NCI-H187 (cell line): ENCODE measurements around the gene MYOG.

Source experiments
- DNase-seq, 2 experiments: peaks; one replicate each; lab custom pipeline; 2025; lab: John Stamatoyannopoulos, UW

MYOG gene

DNA sequence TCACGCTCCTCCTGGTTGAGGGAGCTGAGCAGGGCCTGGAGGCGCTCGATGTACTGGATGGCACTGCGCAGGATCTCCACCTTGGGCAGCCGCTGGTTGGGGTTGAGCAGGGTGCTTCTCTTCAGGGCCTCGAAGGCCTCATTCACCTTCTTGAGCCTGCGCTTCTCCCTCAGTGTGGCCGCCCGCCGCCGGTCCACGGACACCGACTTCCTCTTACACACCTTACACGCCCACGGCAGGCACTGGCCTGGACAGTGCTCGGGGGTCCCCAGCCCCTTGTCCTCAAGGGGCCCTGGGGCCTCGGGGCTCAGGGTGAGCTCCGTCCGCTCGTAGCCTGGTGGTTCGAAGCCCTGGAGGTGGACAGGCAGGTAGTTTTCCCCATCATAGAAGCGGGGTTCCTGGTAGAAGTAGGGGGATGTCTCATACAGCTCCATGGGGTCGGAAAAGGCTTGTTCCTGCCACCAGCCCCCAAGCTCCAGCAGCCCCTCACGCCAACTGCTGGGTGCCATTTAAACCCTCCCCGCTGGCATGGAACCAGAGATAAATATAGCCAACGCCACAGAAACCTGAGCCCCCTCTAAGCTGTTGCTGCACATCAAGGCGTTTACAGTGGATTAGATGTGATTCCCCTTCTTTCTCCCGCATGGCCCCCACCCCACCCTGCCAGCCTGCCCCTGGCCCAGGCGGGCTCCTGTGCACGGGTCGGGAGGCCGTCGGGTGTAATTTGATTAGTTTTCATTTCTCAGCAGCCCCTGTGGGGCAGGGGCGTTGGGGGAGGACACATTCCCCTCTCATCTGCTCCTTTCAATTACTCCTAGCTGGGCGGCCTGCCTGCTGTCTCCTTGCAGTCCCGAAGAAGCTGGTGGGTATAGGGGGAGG, at the start of gene MYOG:
Gene MYOG (minus strand): TSS at position 485 of the 879 bp plus-strand sequence. CDS start 51 bp downstream, at position 434.
- DNase-seq, result no peak

GRCh38 chr1:203133970-203134725, 48.3 kb upstream of the MYOG start:
- DNase-seq, result no peak

DNA sequence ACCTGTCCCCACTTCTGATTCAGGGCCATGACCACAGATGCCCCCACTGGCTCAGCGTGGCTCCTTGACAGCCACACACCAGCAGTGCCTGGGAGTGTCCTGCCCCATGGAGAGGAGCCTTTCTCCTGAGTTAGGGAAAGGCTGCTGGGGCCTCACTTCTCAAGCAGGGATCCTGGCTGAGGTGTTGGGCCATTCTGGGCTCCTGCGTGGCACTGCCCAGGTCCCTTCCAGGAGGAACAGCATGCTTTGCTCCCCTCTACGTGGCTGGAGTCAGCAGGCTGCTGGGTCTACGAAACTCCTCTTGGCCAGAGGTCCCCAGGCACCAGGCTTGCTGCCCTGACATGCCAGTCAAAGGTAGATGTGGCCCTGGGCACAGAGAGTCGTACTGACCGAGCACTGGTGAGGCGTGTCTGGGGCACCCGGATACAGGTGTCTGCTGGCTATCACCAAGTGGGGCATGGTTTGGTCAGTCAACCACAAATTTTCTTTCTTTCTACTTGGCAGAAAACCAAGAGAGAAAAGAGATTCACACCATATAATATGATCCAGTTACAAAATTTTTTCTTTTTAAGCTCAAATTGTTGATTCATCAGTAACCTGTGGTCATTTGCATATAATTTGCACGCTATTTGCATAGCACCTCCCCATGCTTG, 45.9 kb upstream of the MYOG start:
- no peak for DNase-seq

- no peak for DNase-seq
Observed at GRCh38 chr1:203130358-203130985, 44.7 kb upstream of the MYOG start.

- DNase-seq, result no peak
Observed at GRCh38 chr1:203129501-203130231, 43.9 kb upstream of the MYOG start.

DNA sequence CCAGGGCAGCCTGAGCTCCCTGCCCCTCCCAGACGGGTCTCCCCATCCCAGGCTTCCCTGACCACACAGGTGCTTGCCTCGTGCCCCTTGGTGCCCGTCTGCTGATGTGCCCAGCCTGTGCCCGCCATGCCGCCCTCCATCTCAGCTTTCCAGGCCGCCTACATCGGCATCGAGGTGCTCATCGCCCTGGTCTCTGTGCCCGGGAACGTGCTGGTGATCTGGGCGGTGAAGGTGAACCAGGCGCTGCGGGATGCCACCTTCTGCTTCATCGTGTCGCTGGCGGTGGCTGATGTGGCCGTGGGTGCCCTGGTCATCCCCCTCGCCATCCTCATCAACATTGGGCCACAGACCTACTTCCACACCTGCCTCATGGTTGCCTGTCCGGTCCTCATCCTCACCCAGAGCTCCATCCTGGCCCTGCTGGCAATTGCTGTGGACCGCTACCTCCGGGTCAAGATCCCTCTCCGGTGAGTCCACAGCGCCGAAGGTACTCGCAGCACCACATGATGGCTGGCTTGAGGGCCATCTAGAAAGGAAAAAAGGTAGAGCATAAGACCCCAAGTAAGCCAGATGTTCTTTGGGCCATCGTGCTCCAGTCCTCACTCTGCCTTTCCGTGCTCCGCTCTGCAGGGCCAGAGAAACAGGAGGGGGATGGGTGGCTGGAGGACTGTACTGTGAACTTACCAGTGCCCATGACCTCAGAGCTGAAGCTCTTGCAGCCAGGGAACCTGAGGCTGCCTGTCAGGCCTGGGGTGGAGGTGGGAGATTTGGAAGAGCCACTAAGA, 43.1 kb upstream of the MYOG start:
- DNase-seq, result no peak

- no peak for DNase-seq
Observed at GRCh38 chr1:203128431-203128715, 42.6 kb upstream of the MYOG start.

DNA sequence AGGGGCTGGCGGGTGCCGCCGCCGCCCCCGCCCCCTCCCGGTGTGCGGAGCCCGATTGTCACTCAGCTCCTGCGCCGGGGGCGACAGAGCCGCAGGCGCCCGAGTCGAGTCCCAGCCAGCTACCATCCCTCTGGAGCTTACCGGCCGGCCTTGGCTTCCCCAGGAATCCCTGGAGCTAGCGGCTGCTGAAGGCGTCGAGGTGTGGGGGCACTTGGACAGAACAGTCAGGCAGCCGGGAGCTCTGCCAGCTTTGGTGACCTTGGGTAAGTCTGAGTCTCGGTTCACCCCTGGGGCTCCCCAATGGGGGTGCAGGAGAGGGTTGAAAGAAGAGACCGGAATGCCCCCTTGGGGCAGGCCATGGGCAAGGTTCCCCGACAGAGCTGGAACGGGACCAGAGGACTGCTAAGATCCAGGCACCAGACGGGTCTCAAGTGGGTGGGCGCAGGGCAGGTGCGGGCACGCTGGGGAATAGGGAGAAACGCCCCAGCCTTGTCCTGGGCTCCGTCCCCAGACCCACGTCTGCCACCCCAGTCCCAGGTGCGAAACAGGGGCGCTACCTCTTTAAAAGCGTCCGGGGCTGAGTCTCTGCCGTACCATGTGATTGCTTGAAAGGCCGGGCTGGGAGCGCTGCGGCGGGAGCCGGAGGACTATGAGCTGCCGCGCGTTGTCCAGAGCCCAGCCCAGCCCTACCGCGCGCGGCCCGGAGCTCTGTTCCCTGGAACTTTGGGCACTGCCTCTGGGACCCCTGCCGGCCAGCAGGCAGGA, 42.0 kb upstream of the MYOG start, which contains the start of gene ADORA1:
Gene ADORA1 (plus strand): TSS at position 61 of the 765 bp plus-strand sequence. CDS start 1,116 bp downstream, outside the sequence.
- peak in 1 of 2 experiments; percentile 19 for DNase-seq

DNA sequence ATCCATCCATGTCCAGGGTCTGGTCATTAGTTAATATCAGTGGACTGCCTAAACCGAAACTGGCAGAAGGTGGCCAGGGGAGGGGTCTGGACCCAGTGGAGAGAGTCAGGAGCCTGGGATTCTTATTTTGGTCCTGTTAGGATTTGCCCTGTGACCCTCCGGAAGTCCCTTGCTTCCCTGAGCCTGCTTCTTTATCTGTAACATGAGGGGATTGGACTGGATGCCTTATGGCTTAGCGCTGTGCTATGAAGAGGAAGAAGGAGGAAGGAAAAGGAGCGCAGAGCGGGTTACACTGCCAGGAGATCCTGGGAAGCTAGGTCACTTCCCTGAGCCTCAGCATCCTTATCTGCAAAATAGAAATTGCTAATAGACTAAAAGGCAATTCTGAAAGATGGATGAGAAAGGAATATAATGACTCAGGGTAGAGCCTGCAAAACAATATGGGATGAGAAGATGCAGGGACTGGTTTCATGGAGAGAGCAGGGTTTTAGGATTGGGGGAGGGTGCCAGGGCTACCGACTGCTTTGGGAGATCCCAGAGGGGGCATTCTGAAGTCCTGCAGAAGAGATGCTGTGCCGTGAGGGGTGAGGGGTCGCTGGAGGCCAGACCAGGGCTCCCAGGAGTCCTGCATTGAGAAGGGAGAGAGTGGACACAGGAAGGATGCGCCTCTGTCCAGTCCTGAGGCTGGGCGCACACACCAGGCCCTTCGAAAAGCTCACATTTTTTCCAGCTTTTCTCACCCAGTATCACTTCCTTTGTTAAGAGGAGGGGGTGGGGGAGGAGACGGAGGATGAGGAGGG, 41.3 kb upstream of the MYOG start:
- no peak for DNase-seq

DNA sequence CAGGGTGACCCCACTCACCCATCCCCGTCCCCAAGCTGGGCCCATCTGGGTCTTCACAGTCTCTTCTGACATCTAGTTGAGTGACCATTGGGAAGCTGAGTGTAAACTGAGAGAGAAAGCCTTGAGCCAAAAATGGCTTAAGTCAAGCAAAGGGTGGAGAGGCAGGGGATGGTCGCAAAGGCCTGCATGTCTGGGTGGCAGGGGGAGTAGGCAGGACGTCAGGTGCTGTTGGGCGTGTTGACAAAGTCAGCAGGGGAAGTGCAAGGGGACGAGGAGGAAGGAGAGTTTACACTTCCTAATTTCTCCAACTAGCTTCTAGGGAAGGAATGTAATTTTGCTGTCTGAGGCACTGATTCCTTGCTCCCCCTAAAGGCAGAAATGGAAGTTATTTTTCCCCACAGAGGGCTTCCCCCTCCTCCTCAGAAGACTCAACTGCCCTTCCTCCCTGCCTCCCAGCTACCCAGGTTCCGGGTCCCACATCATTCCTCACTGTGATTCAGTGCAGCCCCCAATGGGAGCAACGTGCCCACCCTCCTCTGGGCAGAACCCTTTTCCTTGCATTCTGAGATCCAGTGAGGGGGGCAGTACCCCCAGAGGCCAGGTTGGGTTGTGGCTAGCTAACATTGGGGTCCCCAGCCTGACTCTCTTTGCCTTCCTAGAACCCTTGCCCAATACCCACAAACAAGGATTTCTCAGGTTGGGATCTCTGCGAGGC, 40.5 kb upstream of the MYOG start:
- no peak for DNase-seq

- no peak for DNase-seq
Observed at GRCh38 chr1:203124546-203125317, 38.9 kb upstream of the MYOG start.

GRCh38 chr1:203124011-203124410, 38.2 kb upstream of the MYOG start:
- no peak for DNase-seq

DNA sequence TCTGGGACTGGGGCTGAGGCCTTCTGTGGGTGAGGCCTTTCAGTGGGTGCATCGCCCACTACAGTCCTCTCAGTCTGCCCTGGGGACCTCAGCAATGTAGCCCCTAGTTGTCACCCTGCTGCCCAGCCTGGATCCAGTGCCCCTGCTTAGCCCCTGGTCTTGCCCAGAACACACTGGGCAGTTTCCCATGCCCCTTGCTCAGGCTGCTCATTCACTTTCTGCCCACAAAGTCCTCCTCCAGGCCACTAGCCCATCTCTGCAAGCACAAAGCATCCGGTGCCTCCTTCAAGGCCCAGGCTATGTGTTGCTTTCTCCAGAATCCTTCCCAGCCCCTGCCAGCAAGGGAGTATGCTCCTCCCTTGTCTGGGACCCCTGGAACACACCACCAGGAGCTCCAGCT, 36.3 kb upstream of the MYOG start:
- DNase-seq, result no peak

DNA sequence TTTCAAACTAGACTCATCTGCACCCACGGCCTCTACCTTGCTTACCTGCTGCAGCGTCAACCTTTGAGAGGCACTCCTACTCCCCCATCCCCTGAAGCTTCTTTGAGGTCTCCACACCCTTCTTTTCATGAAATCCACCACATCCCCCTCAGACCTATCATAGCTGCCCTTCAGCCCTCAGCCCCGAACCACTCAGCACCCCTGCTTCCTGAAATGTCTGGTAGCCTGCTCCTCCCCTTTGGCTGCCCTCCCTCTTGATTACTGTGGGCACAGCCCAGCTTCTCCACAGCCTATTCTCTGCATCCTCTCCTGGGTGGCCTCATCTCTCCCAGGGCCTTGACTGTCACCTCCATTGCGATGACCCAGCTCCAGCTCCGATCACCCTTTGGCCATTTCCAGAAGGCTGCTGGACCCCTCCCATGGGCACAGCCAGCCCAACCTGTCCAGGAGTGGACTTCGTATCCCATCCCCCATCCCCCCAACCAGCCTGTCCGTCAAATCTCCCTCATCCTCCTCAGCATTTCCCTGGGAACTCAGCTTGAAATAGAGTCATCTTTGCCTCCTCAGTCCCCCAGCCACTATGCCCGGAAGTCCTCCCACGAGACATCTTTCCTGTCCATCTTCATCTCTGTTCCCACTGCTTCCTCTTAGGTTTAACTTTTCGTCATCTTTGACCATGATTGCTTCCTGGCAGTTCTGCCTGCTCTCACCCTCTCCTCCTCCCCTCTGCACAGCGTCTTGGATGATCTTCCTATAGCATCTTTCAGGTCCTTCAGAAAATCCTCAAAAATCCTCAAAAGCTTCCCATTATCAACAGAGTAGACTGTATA, 35.6 kb upstream of the MYOG start:
- no peak for DNase-seq

- no peak for DNase-seq
Observed at GRCh38 chr1:203120325-203121153, 34.7 kb upstream of the MYOG start.
